ENCODE data around the gene MPZL1.
A peak's percentile ranks its signal among the peaks of the same experiment; 100 is the strongest.

DNA sequence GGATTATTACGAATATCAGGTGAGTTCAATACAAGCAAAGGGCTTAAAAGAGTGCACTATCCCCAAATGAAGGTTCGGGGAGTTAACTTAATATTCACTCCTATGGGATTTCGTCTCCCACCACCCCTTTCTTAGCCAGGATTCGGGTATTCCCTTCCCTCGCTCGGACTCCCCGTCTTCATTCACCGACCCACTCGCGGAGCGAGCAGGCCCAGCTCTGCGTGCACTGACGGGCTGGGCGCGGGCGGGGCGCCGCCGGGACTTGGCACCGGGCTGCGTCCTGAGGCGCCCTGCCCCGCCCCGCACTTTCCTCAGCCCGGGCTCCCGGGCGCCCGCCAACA lies 7.7 kb upstream of the MPZL1 start:
- TF ChIP-seq, protein P1, sequence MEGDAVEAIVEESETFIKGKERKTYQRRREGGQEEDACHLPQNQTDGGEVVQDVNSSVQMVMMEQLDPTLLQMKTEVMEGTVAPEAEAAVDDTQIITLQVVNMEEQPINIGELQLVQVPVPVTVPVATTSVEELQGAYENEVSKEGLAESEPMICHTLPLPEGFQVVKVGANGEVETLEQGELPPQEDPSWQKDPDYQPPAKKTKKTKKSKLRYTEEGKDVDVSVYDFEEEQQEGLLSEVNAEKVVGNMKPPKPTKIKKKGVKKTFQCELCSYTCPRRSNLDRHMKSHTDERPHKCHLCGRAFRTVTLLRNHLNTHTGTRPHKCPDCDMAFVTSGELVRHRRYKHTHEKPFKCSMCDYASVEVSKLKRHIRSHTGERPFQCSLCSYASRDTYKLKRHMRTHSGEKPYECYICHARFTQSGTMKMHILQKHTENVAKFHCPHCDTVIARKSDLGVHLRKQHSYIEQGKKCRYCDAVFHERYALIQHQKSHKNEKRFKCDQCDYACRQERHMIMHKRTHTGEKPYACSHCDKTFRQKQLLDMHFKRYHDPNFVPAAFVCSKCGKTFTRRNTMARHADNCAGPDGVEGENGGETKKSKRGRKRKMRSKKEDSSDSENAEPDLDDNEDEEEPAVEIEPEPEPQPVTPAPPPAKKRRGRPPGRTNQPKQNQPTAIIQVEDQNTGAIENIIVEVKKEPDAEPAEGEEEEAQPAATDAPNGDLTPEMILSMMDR (conservative IDR thresholded peaks at IDR 0.05): no peak
- peak; percentile 41; the same call in 1 of the 2 replicates for TF ChIP-seq ZFX (IDR thresholded peaks at IDR 0.05)

All from C4-2B (cell line).